ENCODE data around the gene NDE1. TPM values are rescaled to one million over a fixed set of nuclear protein-coding genes. Genes with fewer than 3 reads are reported as not detected.
"Not testable (repeated sequence)": the region's sequence is repeated elsewhere in the genome, so short reads cannot be mapped to it uniquely, and the experiment has no call there.

The NDE1 gene
- total and polyA plus RNA-seq, 4 donors = 2.5 to 17.3 (median 4.4) TPM

DNA sequence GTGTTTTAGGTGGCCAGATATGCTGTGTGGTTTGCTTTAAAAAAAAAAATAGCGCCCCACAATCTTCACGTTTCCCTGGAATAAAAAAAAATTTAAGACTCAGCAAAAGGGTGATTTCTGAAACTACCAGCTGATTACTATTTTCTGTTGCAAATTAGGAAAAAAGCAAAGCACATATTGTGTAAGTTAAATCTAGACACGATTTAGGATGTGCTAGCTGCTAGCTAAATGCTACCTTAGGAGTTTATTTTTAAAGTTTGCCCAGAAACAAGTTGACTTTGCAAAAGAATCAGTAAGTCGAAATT lies 6.1 kb upstream of the NDE1 start:
- Histone ChIP-seq H3K27me3 (ENCODE audit: control insufficient read depth in 4 of 4, insufficient read depth in 4 of 4, low read length in 3 of 4) (no peaks in the 10 kb centered on the region), H3K9me3 (ENCODE audit: control insufficient read depth in 4 of 4, low read length in 3 of 4) (no peaks in the 10 kb centered on the region), H3K36me3 (ENCODE audit: control insufficient read depth in 4 of 4, insufficient read depth in 3 of 4, low read depth in 1 of 4, low read length in 3 of 4) (peaks cover 0 to 2% (median 1%) of the 10 kb centered on the region in 4 donors), H3K9ac (ENCODE audit: low read depth in 1 of 2, low read length in 2 of 2) (peak overlapping the region; percentile 100), H3K27ac (ENCODE audit: low read depth in 1 of 2, low read length in 2 of 2) (peak overlapping the region; percentile 97 to 100), H3K4me1 (ENCODE audit: control insufficient read depth in 4 of 4, insufficient read depth in 4 of 4, low read length in 3 of 4) (peaks cover 13 to 31% (median 16%) of the 10 kb centered on the region in 4 donors), H3K4me3 (ENCODE audit: low read depth in 1 of 3, low read length in 3 of 3) (peak overlapping the region; percentile 96 to 97 (median 97))
- no peak for DNase-seq (ENCODE audit: low spot score)
- 15% methylated on average over 4 of the region's 4 CpGs for WGBS
- TF ChIP-seq GABPA (IDR thresholded peaks at IDR 0.05 in 1 of 2, conservative IDR thresholded peaks at IDR 0.05 in 1 of 2) (no peak), EGR1 (IDR thresholded peaks at IDR 0.05; ENCODE audit: low read depth in 2 of 2) (no peak), YY1 (IDR thresholded peaks at IDR 0.05) (no peak), HNF4G (IDR thresholded peaks at IDR 0.05) (no peak), SP1 (IDR thresholded peaks at IDR 0.05) (no peak), RXRA (IDR thresholded peaks at IDR 0.05) (no peak), FOXA1 (IDR thresholded peaks at IDR 0.05) (no peak), TAF1 (conservative IDR thresholded peaks at IDR 0.05) (no peak), RAD21 (IDR thresholded peaks at IDR 0.05) (no peak)
- TF ChIP-seq, protein P1, sequence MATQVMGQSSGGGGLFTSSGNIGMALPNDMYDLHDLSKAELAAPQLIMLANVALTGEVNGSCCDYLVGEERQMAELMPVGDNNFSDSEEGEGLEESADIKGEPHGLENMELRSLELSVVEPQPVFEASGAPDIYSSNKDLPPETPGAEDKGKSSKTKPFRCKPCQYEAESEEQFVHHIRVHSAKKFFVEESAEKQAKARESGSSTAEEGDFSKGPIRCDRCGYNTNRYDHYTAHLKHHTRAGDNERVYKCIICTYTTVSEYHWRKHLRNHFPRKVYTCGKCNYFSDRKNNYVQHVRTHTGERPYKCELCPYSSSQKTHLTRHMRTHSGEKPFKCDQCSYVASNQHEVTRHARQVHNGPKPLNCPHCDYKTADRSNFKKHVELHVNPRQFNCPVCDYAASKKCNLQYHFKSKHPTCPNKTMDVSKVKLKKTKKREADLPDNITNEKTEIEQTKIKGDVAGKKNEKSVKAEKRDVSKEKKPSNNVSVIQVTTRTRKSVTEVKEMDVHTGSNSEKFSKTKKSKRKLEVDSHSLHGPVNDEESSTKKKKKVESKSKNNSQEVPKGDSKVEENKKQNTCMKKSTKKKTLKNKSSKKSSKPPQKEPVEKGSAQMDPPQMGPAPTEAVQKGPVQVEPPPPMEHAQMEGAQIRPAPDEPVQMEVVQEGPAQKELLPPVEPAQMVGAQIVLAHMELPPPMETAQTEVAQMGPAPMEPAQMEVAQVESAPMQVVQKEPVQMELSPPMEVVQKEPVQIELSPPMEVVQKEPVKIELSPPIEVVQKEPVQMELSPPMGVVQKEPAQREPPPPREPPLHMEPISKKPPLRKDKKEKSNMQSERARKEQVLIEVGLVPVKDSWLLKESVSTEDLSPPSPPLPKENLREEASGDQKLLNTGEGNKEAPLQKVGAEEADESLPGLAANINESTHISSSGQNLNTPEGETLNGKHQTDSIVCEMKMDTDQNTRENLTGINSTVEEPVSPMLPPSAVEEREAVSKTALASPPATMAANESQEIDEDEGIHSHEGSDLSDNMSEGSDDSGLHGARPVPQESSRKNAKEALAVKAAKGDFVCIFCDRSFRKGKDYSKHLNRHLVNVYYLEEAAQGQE (IDR thresholded peaks at IDR 0.05) = no peak
- TF ChIP-seq, protein P2, sequence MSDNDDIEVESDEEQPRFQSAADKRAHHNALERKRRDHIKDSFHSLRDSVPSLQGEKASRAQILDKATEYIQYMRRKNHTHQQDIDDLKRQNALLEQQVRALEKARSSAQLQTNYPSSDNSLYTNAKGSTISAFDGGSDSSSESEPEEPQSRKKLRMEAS (IDR thresholded peaks at IDR 0.05) = no peak
- TF ChIP-seq, protein P3, sequence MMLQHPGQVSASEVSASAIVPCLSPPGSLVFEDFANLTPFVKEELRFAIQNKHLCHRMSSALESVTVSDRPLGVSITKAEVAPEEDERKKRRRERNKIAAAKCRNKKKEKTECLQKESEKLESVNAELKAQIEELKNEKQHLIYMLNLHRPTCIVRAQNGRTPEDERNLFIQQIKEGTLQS (IDR thresholded peaks at IDR 0.05) = no peak

DNA sequence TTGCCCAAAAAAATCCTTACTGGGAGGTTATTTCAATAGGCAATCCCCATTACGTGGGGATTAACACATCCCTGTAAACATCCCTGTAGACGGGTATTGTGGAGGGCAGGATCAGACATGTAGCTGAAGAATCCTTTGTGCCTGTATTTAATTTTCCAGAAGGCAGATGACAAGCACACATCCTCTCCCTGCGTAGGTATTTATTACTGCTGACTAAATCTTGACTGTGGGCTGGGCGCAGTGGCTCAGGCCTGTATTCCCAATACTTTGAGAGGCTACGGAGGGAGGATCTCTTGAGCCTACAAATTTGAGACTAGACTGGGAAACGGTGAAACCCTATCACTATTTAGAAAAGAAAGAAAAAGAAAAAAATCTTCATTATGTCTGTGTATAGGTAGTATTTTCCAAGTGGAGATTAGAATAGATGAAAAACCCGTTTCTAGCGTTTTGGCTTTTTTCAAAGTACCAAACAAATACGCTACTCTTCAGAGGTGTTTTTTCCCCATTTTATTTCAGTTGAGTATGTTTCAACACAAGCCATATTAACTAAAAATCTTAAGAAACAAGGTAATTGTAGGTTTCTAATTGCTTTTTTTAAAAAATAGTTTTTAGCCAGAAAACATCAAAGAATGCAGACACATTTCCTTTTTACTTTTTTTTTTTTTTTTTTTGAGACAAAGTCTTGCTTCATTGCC lies 5.6 kb upstream of the NDE1 start:
- H3K27me3 ChIP-seq (ENCODE audit: control insufficient read depth in 4 of 4, insufficient read depth in 4 of 4, low read length in 3 of 4) = no peaks in the 10 kb centered on the region
- H3K9me3 ChIP-seq (ENCODE audit: control insufficient read depth in 4 of 4, low read length in 3 of 4) = no peaks in the 10 kb centered on the region
- no peak for DNase-seq (ENCODE audit: low spot score)
- H3K9ac ChIP-seq (ENCODE audit: low read depth in 1 of 2, low read length in 2 of 2) = peak overlapping the region; percentile 100
- H3K4me1 ChIP-seq (ENCODE audit: control insufficient read depth in 4 of 4, insufficient read depth in 4 of 4, low read length in 3 of 4) = peaks cover 13 to 32% (median 16%) of the 10 kb centered on the region in 4 donors
- no peak overlapping the region for H3K4me3 ChIP-seq (ENCODE audit: low read depth in 1 of 3, low read length in 3 of 3)
- WGBS = 81% methylated on average over 9 of the region's 9 CpGs
- no peaks in the 10 kb centered on the region for H3K36me3 ChIP-seq (ENCODE audit: control insufficient read depth in 4 of 4, insufficient read depth in 3 of 4, low read depth in 1 of 4, low read length in 3 of 4)
- no peak for TF ChIP-seq RXRA (IDR thresholded peaks at IDR 0.05)
- TF ChIP-seq, protein P2 (IDR thresholded peaks at IDR 0.05) = no peak
- no peak for TF ChIP-seq FOXA1 (IDR thresholded peaks at IDR 0.05)
- TF ChIP-seq HNF4G (IDR thresholded peaks at IDR 0.05) = no peak
- no peak for TF ChIP-seq RAD21 (IDR thresholded peaks at IDR 0.05)
- TF ChIP-seq, protein P1 (IDR thresholded peaks at IDR 0.05) = no peak
- TF ChIP-seq HNF4A (conservative IDR thresholded peaks at IDR 0.05) = no peak
- TF ChIP-seq GABPA (IDR thresholded peaks at IDR 0.05 in 1 of 2, conservative IDR thresholded peaks at IDR 0.05 in 1 of 2) = no peak
- TF ChIP-seq TAF1 (conservative IDR thresholded peaks at IDR 0.05) = no peak
- TF ChIP-seq NR2F2 (IDR thresholded peaks at IDR 0.05) = no peak
- TF ChIP-seq SP1 (IDR thresholded peaks at IDR 0.05) = no peak
- no peak for TF ChIP-seq EGR1 (IDR thresholded peaks at IDR 0.05; ENCODE audit: low read depth in 2 of 2)
- TF ChIP-seq, protein P3 (IDR thresholded peaks at IDR 0.05) = no peak
- H3K27ac ChIP-seq (ENCODE audit: low read depth in 1 of 2, low read length in 2 of 2) = no peak overlapping the region

DNA sequence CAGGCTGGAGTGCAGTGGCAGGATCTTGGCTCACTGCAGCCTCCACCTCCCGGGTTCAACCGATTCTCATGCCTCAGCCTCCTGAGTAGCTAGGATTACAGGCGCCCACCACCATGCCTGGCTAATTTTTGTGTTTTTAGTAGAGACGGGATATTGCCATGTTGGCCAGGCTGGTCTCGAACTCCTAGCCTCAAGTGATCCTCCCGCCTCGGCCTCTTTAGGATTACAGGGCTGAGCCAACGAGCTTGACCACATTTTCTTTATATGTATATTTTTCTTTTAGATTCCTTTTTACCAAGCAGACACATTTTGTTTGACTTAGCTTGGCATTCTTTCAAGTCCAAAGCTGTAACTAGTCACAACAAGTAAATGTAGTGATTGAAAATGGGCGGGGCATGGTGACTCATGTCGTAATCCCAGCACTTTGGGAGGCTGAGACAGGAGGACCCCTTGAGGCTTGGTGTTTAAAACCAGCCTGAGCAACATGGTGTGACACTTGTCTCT lies 5.0 kb upstream of the NDE1 start:
- not testable (repeated sequence) for H3K36me3 ChIP-seq (ENCODE audit: control insufficient read depth in 4 of 4, insufficient read depth in 3 of 4, low read depth in 1 of 4, low read length in 3 of 4); DNase-seq (ENCODE audit: low spot score); H3K4me3 ChIP-seq (ENCODE audit: low read depth in 1 of 3, low read length in 3 of 3); H3K27me3 ChIP-seq (ENCODE audit: control insufficient read depth in 4 of 4, insufficient read depth in 4 of 4, low read length in 3 of 4); H3K27ac ChIP-seq (ENCODE audit: low read depth in 1 of 2, low read length in 2 of 2); H3K9me3 ChIP-seq (ENCODE audit: control insufficient read depth in 4 of 4, low read length in 3 of 4); H3K9ac ChIP-seq (ENCODE audit: low read depth in 1 of 2, low read length in 2 of 2)
- WGBS = 88% methylated on average over 10 of the region's 10 CpGs
- peaks cover 13 to 37% (median 20%) of the 10 kb centered on the region in 4 donors for H3K4me1 ChIP-seq (ENCODE audit: control insufficient read depth in 4 of 4, insufficient read depth in 4 of 4, low read length in 3 of 4)

All from liver (tissue), 9 donors.